Liver (tissue), 3 donors: ENCODE results near the gene PSRC1.

Source experiments
- ATF3 ChIP-seq: IDR thresholded peaks from 2 replicates; pipeline ENCODE4 v1.6.1; 2016; ENCODE audit warnings: antibody characterized with exemption
- CTCF ChIP-seq: fragments of 150-350 bp; IDR thresholded peaks from 2 replicates; pipeline ENCODE4 v1.5.1; 2017; ENCODE audit warnings: improper control_type of control experiment, low read depth, low read length; ENCODE audit not compliant: missing input control
- FOXA1 ChIP-seq: IDR thresholded peaks from 2 replicates; pipeline ENCODE4 v1.6.1; 2016; ENCODE audit warnings: antibody characterized with exemption
- GABPA ChIP-seq, 2 donors: IDR thresholded peaks in 1 of 2; conservative IDR thresholded peaks in 1 of 2; 2 replicates each; pipeline ENCODE4 v1.6.1; 2016; ENCODE audit warnings: antibody characterized with exemption in 2 of 2, mild to moderate bottlenecking in 1 of 2, moderate library complexity in 1 of 2
- JUND ChIP-seq, 2 donors: IDR thresholded peaks; 2 replicates each; pipeline ENCODE4 v1.6.1; 2016; ENCODE audit warnings: antibody characterized with exemption in 2 of 2
- MAX ChIP-seq: IDR thresholded peaks from 2 replicates; pipeline ENCODE4 v1.6.1; 2016; ENCODE audit warnings: antibody characterized with exemption
- RAD21 ChIP-seq, 2 donors: IDR thresholded peaks; 2 replicates each; pipeline ENCODE4 v1.6.1; 2016; ENCODE audit warnings: antibody characterized with exemption in 2 of 2, mild to moderate bottlenecking in 2 of 2
- REST ChIP-seq: IDR thresholded peaks from 2 replicates; pipeline ENCODE4 v1.6.1; 2016; ENCODE audit warnings: antibody characterized with exemption, mild to moderate bottlenecking
- SP1 ChIP-seq: IDR thresholded peaks from 2 replicates; pipeline ENCODE4 v1.6.1; 2018; ENCODE audit warnings: antibody characterized with exemption, mild to moderate bottlenecking
- TAF1 ChIP-seq: conservative IDR thresholded peaks from 2 replicates; pipeline ENCODE4 v1.6.1; 2016; ENCODE audit warnings: antibody characterized with exemption, mild to moderate bottlenecking
- YY1 ChIP-seq: IDR thresholded peaks from 2 replicates; pipeline ENCODE4 v1.6.1; 2016; ENCODE audit warnings: antibody characterized with exemption, mild to moderate bottlenecking
- donor health status: healthy.
- donor health status: healthy.

- TF ChIP-seq CTCF (no peak), FOXA1 (no peak), GABPA (IDR thresholded peaks at IDR 0.05 in 1 of 2, conservative IDR thresholded peaks at IDR 0.05 in 1 of 2) (no peak), JUND (IDR thresholded peaks at IDR 0.05) (no peak), SP1 (no peak), TAF1 (no peak), YY1 (no peak), ATF3 (no peak), MAX (no peak), REST (no peak), RAD21 (IDR thresholded peaks at IDR 0.05) (no peak)
These were observed 421 bp downstream of the PSRC1 start for GRCh38 chr1:109282497-109282951.
